ENCODE measurements around the gene CYP26A1. TPM values are rescaled to one million over a fixed set of nuclear protein-coding genes. Genes with fewer than 3 reads are reported as not detected.

CYP26A1 gene
- total RNA-seq, 4 donors from 2014 or later = 1.7 TPM; not detected in 3

DNA sequence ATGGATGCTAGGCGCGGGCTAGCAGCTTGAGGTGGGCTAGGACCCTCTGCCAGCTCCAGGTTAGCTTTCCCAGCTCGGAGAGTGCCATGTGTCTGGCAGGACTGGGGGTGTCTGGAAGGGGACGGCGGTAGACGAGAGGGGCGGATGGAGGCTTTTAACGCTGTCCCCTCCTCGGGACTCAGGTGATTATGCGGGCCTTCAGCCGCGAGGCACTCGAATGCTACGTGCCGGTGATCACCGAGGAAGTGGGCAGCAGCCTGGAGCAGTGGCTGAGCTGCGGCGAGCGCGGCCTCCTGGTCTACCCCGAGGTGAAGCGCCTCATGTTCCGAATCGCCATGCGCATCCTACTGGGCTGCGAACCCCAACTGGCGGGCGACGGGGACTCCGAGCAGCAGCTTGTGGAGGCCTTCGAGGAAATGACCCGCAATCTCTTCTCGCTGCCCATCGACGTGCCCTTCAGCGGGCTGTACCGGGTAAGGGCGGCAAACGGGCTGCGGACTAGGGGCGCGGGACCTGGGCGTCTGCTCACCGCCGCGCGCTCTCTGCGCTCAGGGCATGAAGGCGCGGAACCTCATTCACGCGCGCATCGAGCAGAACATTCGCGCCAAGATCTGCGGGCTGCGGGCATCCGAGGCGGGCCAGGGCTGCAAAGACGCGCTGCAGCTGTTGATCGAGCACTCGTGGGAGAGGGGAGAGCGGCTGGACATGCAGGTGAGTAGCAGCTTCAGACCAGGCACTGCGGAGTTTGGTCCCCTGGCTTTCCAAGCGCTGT lies 1.1 kb downstream of the CYP26A1 start:
- no peak for TF ChIP-seq CTCF (IDR thresholded peaks at IDR 0.05)
- no peak for DNase-seq (ENCODE audit: low spot score)

DNA sequence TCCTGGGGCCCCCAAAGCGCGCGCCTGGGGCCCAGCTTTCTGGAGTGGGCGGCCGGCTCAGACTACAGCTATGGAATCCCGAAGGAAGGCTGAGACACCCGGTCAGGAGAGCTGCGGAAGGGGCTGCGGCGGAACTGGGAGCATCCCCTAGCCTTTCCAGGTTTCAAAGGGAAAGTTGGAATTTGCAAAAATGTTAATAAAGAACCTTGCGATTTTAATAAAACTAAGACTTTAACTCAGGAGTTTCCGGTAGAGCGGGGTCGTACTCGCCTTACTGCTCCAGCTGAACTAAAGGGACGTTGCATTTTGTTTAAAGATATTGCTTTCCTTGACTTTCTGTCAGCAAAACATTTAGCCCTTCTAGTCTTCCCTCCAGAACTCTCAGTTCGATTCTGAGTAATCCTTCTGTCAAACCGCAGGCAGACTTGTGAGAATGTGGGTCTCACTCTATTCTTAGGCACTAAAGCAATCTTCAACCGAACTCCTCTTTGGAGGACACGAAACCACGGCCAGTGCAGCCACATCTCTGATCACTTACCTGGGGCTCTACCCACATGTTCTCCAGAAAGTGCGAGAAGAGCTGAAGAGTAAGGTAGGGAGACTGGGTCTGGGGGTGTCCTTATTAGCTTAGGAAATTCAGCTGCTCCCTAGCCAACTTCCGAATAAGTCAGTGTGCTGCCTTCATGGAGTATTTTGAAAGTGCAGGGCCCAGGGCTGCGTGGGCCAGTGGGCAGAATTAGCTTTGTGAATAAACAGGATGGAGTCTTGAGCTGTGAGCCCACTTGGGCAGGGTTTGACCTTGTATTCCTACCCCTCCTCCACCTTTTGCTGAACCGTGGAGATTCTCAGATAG lies 1.9 kb downstream of the CYP26A1 start:
- no peak for ATAC-seq (ENCODE audit: low FRiP score)
- no peak for TF ChIP-seq CTCF (IDR thresholded peaks at IDR 0.05)
- DNase-seq (ENCODE audit: low spot score) = no peak

More for the DNA sequence above, 1.1 kb downstream of the CYP26A1 start:
- no peak for ATAC-seq (ENCODE audit: low FRiP score)

GRCh38 chr10:93076871-93077270 lies 3.2 kb downstream of the CYP26A1 start:
- ATAC-seq (ENCODE audit: low FRiP score) (no peak), DNase-seq (ENCODE audit: low spot score) (no peak)
- TF ChIP-seq CTCF (IDR thresholded peaks at IDR 0.05) = no peak

- no peak for ATAC-seq (ENCODE audit: low FRiP score)
These were observed 4.2 kb downstream of the CYP26A1 start for GRCh38 chr10:93077860-93078337.

GRCh38 chr10:93079663-93080349 lies 6.1 kb downstream of the CYP26A1 start:
- no peak for ATAC-seq (ENCODE audit: low FRiP score)
- no peak for DNase-seq (ENCODE audit: low spot score)

More at GRCh38 chr10:93077860-93078337, 4.2 kb downstream of the CYP26A1 start:
- DNase-seq (ENCODE audit: low spot score) = no peak
- no peak for TF ChIP-seq CTCF (IDR thresholded peaks at IDR 0.05)

More at GRCh38 chr10:93079663-93080349, 6.1 kb downstream of the CYP26A1 start:
- TF ChIP-seq CTCF (IDR thresholded peaks at IDR 0.05) = no peak

All from omental fat pad (tissue), 4 donors.